ENCODE measurements around the gene FLAD1. TPM values are rescaled to one million over a fixed set of nuclear protein-coding genes. Genes with fewer than 3 reads are reported as not detected.

Gene FLAD1
- total and polyA plus RNA-seq, 2 of the 4 experiments (the other 2 are of a cell fraction) = 26.3 to 37.3 TPM

GRCh38 chr1:154958036-154958435, 25.1 kb upstream of the FLAD1 start:
- intact Hi-C loops (cut with micrococcal nuclease) = loop anchor here (5.0 kb wide), 1 partner anchor 104 kb away; the partner anchor contains the start of gene EFNA4
- peaks cover 15% of the 10 kb centered on the region for H4K20me1 ChIP-seq (ENCODE audit: insufficient read depth, low read length)
- H3K4me1 ChIP-seq (ENCODE audit: control insufficient read depth, insufficient read depth, low read length) = peaks cover 18% of the 10 kb centered on the region
- ATAC-seq (ENCODE audit: low read depth) = no peak
- H4K8ac ChIP-seq (ENCODE audit: low read depth in 2 of 2, low read length in 2 of 2) = no peak overlapping the region
- no peak overlapping the region for H3K14ac ChIP-seq (replicated peaks; ENCODE audit: low read depth, low read length)
- no peak overlapping the region for H3K4ac ChIP-seq (ENCODE audit: low read depth, low read length)
- no peak overlapping the region for H3K4me2 ChIP-seq (ENCODE audit: low read depth, low read length)
- H3K27me3 ChIP-seq (ENCODE audit: control insufficient read depth, insufficient read depth, low read length) = no peaks in the 10 kb centered on the region
- H2BK5ac ChIP-seq (ENCODE audit: low read depth, low read length, poor library complexity, severe bottlenecking) = no peak overlapping the region
- no peak overlapping the region for H2AK5ac ChIP-seq (ENCODE audit: low read depth, low read length)
- CTCF ChIA-PET = no interaction called here
- no peak overlapping the region for H3K56ac ChIP-seq (ENCODE audit: extremely low read depth, insufficient read depth, low read length)
- H3K18ac ChIP-seq (ENCODE audit: low read depth, low read length) = no peak overlapping the region
- H3K23ac ChIP-seq (ENCODE audit: low read depth, low read length) = no peak overlapping the region
- H2BK20ac ChIP-seq (ENCODE audit: low read depth, low read length) = no peak overlapping the region
- H4K5ac ChIP-seq (ENCODE audit: low read depth, low read length) = no peak overlapping the region
- no TSS peak for BruUV-seq (replicated peaks)
- peaks cover 18 to 61% of the 10 kb centered on the region in 2 experiments; a peak in 3 of 4 replicates for H3K79me1 ChIP-seq (ENCODE audit: low read depth in 1 of 2, low read length in 2 of 2)
- no peak overlapping the region for H3K27ac ChIP-seq (ENCODE audit: insufficient read depth, low read length)
- TF ChIP-seq FOS (IDR thresholded peaks at IDR 0.05; ENCODE audit: low read depth, low read length) (no peak), CHD1 (IDR thresholded peaks at IDR 0.05; ENCODE audit: low read depth, low read length) (no peak), USF2 (IDR thresholded peaks at IDR 0.05; ENCODE audit: low read depth, low read length) (no peak), MAZ (IDR thresholded peaks at IDR 0.05; ENCODE audit: borderline replicate concordance, low read depth, low read length) (no peak), RFX5 (IDR thresholded peaks at IDR 0.05; ENCODE audit: low read depth, low read length) (no peak), RAD21 (IDR thresholded peaks at IDR 0.05; ENCODE audit: low read length) (no peak), RCOR1 (IDR thresholded peaks at IDR 0.05; ENCODE audit: insufficient replicate concordance, low read length) (no peak), CTCF (conservative IDR thresholded peaks at IDR 0.05; ENCODE audit: low read depth, low read length) (no peak), SMC3 (IDR thresholded peaks at IDR 0.05; ENCODE audit: low read depth, low read length) (no peak), ELK1 (IDR thresholded peaks at IDR 0.05; ENCODE audit: borderline replicate concordance, low read depth, low read length) (no peak), MAFK (IDR thresholded peaks at IDR 0.05; ENCODE audit: low read depth, low read length) (no peak), MXI1 (IDR thresholded peaks at IDR 0.05; ENCODE audit: borderline replicate concordance, low read depth, low read length) (no peak)
- in situ Hi-C loops (cut with MboI; ENCODE audit: low sequenced_read_pairs) = loop anchor here (10.0 kb wide), 1 partner anchor 97 kb away; the partner anchor contains the start of gene ADAM15
- no peak overlapping the region for H3K4me3 ChIP-seq (ENCODE audit: insufficient read depth, low read depth, low read length)
- no peak overlapping the region for H3K9ac ChIP-seq (ENCODE audit: low read depth, low read length)
- no peaks in the 10 kb centered on the region for H3K9me3 ChIP-seq (ENCODE audit: control insufficient read depth, insufficient read depth, low read length)
- POLR2A ChIA-PET (ENCODE audit: unreplicated experiment) = no interaction called here
- peaks cover 9% of the 10 kb centered on the region for H3K9me1 ChIP-seq (ENCODE audit: insufficient read depth, low read length)
- no peak overlapping the region for H2BK120ac ChIP-seq (ENCODE audit: low read depth, low read length)
- no peak overlapping the region for H2AK9ac ChIP-seq (replicated peaks; ENCODE audit: low read depth, low read length, poor library complexity)
- no peak for DNase-seq
- H2AFZ ChIP-seq (replicated peaks; ENCODE audit: low read length, poor library complexity) = no peak overlapping the region
- H3K36me3 ChIP-seq (ENCODE audit: control insufficient read depth, insufficient read depth, low read length) = peaks cover 17% of the 10 kb centered on the region
- WGBS, 2 experiments (ENCODE audit: extremely low coverage in 2 of 2, insufficient read length in 1 of 2) = no CpG with 5 or more reads among the region's 2 CpGs
- dilution Hi-C loops (cut with HindIII; ENCODE audit: low sequenced_read_pairs, unreplicated experiment) = no loop called here
- H4K91ac ChIP-seq (ENCODE audit: insufficient read depth, low read depth, low read length) = no peak overlapping the region
- no peak overlapping the region for H2BK15ac ChIP-seq (ENCODE audit: low read depth, low read length)
